DMS79 (cell line): ENCODE results near the gene ARHGAP44.

ENCODE experiments used
- DNase-seq: peaks from one replicate; lab custom pipeline; 2025; lab: John Stamatoyannopoulos, UW

The ARHGAP44 gene

DNA sequence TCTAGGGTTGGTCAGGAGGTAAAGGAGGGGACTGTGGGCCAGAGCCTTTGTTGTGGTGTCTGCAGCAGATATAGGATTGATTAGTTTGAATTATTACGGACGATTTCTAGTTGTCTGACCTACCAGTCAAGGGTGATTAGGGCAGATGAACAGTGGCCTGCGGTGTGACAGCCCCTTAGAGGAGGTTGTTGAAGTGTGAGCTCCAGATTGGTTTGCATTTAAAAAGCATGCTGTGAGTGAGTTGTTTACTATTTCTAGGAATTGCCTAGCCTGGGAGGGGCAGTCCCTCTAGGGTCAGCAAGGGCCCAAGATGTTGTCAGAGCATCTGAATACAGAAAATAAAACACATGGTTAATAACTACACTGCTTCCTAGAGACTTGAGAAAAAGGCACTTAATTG lies 108.8 kb downstream of the ARHGAP44 start:
- DNase-seq, result no peak

DNA sequence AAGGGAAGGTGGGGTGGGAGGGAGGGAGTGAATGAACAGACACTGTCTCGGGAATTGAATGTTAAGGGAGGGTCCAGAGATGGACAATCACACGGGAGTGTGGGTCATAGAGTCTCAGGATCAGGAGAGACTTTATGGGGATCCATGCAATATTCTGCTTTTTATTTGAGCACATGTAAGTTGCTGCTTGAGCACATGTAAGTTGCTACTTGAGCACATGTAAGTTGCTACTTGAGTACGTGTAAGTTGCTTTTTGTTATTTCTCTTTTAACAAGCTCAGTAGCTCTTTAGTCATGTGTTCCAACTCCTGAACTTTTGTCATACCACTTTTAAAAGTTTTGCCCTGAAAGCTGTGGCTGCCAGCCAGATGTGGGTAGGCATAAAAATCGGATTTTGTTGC lies 110.3 kb downstream of the ARHGAP44 start:
- DNase-seq, result no peak

DNA sequence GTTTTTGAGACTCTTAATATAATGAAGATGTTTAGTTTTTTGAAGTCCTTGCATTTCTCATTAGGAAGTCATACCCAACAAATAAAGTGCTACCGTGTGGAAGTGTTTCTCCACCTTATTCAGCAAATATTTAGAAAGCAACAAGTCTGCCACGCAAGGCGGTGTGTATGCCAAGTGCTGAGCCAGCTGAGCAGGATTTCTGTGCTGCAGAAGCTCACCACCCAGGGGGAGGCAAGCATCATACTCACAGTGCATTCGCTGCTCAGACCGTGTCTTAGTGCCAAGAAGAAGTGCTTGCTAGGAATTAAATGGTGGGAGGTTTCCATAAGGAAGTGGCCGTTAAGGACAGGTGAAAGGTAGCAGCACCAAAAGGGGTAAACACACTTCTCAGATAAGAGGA lies 111.2 kb downstream of the ARHGAP44 start:
- DNase-seq, result peak; percentile 2

DNA sequence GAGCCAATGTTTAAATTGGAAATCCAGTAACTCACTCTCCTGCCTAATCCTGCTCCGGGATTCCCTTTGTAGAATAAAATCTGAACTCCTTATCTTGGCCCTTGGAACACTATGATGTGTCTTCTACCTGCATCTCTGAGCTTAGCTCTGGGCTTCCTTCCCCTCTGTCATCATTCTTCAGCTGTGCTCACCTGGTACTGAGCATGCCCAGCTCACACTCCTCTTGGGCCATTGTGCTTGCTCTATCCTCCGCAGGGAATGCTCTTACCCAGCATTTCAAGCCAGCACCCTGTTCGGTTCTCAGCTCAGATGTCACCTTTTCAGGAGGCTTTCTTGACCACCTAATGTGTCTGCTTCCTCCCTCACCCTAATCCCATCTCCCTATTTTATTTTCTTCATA lies 112.7 kb downstream of the ARHGAP44 start:
- DNase-seq, result no peak

GRCh38 chr17:12907477-12907876 lies 118.2 kb downstream of the ARHGAP44 start:
- DNase-seq, result no peak

DNA sequence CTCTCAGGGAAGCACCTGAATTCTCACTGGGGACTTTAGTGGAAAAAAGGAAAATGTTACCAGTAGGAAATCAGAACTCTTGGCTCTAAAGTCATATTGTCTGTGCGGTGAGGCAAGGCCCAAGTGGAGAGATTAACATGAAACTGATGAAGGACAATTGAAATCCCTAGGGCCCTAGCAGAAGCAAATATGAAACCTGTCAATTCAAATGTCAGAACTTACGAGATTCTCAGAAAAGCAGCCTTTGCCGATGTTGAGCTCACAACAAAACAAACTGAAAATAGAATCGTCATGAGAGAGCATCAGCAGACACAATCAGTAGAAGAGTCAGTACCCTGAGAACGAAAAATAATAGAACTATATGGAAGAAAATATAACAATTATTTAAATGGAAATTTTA lies 119.7 kb downstream of the ARHGAP44 start:
- no peak for DNase-seq

DNA sequence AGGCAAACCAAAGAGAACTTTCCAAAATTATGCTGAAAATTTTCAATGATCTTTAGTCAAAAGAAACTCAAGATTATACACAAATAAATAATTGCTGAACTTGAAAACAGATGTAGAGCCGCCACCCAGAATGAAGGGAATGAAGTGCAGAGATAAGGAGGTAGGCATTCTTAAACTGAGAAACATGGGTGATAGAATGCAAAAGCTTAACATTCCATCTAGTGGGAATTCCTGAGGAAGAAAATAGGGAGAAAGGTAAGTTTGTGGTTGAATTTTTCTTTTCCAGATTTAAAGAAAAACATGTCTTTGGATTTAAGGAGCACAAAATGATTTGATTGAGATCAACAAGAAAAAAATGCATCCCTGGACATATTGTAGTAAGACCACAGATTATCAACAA lies 120.2 kb downstream of the ARHGAP44 start:
- no peak for DNase-seq

GRCh38 chr17:12911239-12911638 lies 121.9 kb downstream of the ARHGAP44 start:
- no peak for DNase-seq

DNA sequence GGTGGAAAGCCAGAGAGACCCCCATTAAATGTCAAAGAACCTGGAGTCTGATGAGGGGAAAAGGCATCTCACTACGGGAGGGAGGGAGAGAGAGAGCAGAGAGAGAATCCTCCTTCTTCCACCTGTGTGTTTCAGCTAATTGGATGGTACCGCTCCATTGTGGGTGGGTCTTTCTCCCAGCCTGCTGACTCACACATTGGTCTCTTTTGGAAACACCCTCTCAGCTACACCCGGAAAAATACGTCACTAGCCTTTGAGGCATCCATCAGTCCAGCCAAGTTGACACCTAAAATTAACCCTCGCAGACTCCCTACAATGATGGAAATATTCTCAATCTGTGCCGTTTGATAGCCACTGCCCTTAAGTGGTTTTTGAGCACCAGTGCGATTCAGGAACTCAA lies 128.1 kb downstream of the ARHGAP44 start:
- no peak for DNase-seq

GRCh38 chr17:12918142-12918541 lies 128.8 kb downstream of the ARHGAP44 start:
- DNase-seq, result no peak

- no peak for DNase-seq
Observed at GRCh38 chr17:12922120-12922519, 132.8 kb downstream of the ARHGAP44 start.

DNA sequence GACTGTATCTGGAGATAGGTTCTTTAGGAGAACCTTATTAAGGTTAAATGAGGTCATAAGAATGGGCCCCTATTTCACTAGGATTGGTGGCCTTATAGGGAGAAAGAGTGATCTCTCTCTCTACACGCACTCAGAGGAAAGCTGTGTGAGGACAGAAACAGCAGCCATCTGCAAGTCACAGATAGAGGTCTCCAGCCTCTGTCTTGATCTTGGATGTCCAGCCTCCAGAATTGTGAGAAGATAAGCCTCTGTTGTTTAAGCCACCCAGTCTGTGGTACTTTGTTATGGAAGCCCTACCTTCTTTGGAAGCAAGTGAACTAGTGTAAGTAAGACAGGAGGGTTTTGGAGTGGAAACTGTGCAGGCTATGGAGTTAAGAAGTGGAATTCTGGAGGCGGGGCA lies 135.3 kb downstream of the ARHGAP44 start:
- DNase-seq, result no peak

DNA sequence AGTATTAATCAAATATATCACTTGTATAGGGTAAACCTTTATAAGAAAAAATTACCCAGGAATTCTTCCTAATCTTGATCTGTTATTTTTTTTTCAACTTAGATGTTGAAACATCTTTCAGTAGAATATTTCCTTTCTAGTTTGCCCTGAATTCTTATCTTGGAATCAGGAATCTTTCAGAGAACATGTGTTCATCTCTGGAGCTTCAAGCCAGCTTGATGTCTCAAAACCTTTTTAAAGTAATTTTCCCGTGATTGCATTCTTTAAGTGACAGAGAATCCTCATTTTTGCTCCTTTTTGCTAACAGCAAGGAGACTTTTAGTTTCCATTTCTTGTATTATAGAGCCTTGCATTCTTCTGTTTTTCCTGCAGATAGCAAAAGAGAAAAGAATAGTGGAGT lies 137.7 kb downstream of the ARHGAP44 start:
- no peak for DNase-seq

DNA sequence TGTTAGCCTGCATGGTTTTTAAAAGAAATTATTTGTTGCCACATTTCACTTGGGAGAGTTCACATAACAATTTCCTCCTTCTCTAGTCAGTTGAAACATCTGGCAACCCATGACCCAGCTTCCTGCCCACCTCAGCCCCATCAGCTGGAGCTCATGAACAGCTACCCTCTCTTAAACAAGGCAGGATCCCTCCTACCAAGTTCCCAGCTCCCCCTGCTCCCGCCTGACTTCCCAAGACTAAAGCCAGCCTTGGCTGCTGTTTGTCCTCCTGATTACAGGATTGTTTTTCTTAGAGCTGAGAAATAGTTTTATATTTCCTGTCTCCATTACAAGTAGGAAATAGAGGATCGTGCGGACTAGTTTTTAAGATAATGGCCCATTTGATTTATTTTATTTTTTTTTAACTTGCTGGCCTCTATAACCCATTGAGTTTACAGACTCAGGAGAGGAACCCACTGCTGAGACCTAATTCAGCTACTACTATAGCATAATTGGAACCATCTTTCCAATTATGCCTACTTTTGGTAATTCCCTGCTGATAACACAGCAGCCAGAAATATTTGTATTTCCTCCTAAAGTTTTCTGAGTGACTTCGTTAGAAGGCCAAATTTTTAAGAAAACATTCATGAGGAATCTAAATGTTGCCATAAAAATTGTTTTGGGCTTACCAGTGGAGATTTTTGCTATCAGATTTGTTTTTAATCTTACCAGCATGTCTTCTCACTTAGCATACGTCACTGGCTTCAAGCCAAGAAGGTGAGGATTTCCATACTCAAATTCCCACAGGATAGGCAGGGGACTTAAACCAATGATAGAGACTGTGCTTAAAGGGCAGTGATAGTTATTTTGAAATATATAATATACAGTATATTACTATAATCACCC lies 138.5 kb downstream of the ARHGAP44 start:
- DNase-seq, result no peak

GRCh38 chr17:12928736-12929135 lies 139.4 kb downstream of the ARHGAP44 start:
- no peak for DNase-seq

DNA sequence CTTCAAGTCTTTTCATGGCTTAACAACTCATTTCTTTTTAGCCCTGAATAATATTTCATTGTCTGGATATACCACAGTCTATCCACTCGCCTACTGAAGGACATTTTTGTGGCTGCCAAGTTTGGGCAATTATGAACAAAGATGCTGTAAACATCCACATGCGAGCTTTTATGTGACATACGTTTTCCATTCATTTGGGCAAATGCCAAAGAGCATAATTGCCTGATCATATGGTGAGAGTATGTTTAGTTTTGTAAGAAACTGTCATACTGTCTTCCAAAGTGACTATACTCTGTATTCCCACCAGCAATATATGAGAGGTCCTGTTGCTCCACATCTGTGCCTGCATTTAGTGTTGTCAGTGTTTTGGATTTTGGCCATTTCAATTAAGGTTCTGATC lies 147.2 kb downstream of the ARHGAP44 start:
- DNase-seq, result no peak

- no peak for DNase-seq
Observed at GRCh38 chr17:12940699-12941098, 151.4 kb downstream of the ARHGAP44 start.

- DNase-seq, result no peak
Observed at GRCh38 chr17:12947047-12947446, 157.7 kb downstream of the ARHGAP44 start.

GRCh38 chr17:12952012-12952411 lies 162.7 kb downstream of the ARHGAP44 start:
- DNase-seq, result no peak

- DNase-seq, result no peak
Observed at GRCh38 chr17:12953156-12953555, 163.9 kb downstream of the ARHGAP44 start.

DNA sequence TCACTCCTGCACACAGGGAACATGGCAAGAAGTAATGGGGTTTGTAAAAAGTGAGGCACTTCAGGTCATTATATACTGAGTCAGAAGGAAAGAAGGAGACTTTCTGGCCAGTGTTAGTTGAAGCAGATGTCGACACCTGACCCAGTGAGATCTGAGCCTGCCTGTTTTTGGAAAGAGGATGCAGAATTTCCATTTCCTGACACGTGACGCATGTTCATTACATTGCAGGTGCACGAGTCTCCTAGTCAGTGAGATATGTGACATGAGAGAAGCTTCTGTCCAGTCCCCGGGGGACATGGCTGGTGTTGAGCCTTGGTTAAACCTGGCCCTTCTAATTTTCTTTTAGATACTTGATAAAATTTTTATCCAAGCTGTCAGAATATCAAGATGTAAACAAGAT lies 166.2 kb downstream of the ARHGAP44 start:
- no peak for DNase-seq

- no peak for DNase-seq
Observed at GRCh38 chr17:12958786-12959185, 169.5 kb downstream of the ARHGAP44 start.

GRCh38 chr17:12959441-12959840 lies 170.1 kb downstream of the ARHGAP44 start:
- DNase-seq, result no peak

GRCh38 chr17:12961655-12962054 lies 172.4 kb downstream of the ARHGAP44 start:
- DNase-seq, result no peak
